GM13977 (cell line): Measurements from ENCODE around the gene HTR1D.

Experiments used
- DNase-seq: peaks from one replicate; pipeline ENCODE4 v3.0.0; 2012; ENCODE audit warnings: low spot score
- CTCF ChIP-seq: IDR thresholded peaks from 2 replicates; pipeline ENCODE4 v1.5.1; 2012; ENCODE audit warnings: mild to moderate bottlenecking, control low read depth; ENCODE audit not compliant: insufficient read depth; ENCODE audit errors: extremely low read depth, missing control alignments
- in situ Hi-C: fragments of 300-500 bp; cut with MboI; formaldehyde crosslinking; loops from one replicate; pipeline ENCODE4 v1.12.0; 2022; ENCODE audit warnings: low sequenced_read_pairs, low pct_unique_long_range_greater_than_20kb, mixed read lengths, inconsistent platforms; ENCODE audit not compliant: unreplicated experiment

HTR1D gene

DNA sequence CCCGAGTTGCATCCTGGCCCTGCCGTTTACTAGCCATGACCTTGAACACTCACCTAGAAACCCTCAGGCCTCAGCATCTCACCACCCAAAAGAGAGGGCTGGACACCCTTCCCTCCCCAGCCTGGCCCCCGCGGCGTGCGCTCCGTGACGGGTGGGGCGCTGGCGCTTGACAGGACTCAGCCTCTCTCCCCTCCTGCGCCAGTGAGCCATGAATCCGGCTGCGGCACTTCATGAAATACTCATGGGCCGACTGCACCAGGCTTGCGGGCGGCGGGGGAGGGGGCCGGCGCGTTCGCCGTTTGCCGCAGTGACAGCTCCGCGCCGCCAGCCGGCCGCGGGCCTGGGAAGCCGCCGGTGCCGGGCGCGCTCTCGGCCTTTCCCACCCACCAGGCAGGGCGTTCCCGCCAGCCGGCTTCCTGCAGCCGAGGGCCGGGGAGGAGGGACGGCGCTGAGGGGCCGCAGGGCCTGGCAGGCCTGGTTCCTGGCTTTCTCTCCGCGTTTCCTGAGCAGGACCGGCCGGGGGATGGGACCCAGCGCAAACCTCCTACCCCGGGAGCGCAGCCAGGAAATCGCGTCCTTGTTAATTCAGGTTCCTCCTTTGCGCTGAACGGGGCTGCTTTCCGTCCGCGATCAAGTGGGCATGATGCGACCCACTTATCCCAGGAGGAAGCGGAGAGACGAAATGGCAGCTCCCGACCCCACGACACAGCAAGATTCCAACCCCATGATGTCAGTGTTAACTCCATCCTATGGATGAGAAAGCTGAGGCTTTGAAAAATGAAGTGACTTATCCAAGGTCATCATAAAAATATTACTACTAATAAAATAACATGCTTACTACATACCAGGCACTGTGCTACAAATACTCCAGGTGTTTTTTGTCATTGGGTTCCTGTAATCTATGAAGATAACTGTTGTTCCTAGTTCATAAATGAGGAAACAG is 39.6 kb downstream of the HTR1D start:
- in situ Hi-C loops: no loop called here
- TF ChIP-seq CTCF: peak; percentile 1
- DNase-seq: peak; percentile 91

GRCh38 chr1:23177031-23177430 is 40.3 kb downstream of the HTR1D start:
- TF ChIP-seq CTCF: no peak
- in situ Hi-C loops: no loop called here
- no peak for DNase-seq

DNA sequence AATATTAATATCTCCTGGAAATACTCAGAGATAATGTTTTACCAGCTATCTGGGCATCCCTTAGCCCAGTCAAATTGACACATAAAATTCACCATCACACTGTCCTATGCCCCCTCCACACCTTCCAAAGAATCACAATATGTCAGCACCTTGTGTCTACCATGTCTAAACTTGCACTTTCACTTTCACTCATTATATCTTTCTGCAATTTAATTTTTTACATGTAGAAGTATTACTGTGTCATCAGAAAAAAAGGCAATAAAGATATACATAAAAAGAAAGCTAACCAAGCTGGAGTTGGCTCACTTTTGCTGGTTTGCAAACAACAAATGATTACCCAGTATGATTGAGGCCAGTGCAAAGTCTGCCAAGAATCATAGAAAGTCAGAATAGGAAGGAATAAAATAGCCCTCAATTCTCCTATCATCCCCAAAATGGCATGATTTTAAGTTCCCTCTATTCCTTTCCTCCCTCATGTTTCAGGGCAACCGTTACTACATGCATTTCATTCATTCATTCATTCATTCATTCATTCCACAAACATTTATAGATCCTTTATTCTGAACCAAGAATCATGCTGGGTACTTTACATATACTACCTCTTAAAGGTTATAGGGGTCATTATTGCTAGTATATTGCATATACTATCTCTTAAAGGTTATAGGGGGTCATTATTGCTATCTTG is 42.7 kb downstream of the HTR1D start:
- in situ Hi-C loops: loop anchor here (5.0 kb wide), 1 partner anchor 57 kb away; no protein-coding TSS in a partner anchor
- TF ChIP-seq CTCF: no peak
- no peak for DNase-seq

DNA sequence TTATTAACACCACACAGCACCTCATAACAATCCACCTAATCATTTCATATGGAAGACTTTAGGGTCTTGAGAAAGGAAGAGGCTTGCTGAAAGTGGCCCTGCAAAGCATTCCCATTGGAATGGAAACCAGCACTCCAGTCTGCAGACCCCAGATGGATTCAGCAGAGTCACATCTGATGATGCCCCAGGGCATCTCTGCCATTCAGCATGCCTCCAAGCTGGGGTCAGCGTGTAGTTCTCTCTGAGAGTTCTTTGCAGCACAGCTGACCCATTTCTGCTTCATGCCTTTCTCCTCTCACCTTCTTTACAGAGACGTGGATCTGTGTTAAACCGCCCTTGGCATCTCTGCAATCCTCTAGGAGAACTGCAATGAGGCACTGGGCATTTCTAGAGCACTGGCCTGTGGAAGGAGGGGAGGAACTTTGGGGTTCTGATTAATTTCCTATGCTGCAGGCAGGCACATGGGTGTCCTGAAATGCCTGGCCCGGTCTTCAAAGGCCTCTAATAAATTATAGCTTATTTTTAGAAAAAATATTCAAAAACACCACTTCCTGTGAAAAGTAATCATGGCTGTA is 46.0 kb downstream of the HTR1D start:
- no peak for DNase-seq
- no peak for TF ChIP-seq CTCF
- in situ Hi-C loops: loop anchor here (5.0 kb wide), 1 partner anchor 54 kb away; no protein-coding TSS in a partner anchor

DNA sequence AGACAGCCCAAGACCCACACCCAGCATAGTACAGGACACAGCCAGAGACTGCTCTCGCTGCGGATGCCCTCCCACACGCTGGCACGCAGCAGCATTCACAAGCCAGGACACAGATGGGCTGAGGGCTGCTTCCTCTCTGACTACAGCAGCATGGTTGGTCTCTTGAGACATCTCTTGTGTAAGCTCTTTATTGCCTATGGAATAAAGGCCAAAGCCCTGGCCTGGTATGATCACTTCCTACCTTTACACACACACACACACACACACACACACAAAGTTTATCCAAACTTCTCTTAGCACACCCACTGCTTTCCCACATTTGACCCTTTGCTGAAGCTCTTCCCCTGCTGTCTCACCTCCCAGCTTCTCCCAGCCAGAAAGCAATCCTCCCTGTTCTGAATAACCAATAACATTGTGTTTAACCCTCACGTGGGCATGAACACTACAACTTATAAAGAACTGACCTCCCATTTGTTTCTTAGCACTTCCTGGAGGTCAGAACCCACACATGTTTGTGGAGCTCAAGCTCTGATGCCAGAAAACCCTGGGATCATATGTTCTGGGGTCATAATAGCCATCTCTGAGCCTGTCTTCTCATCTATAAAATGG is 47.5 kb downstream of the HTR1D start:
- in situ Hi-C loops: loop anchor here (5.0 kb wide), 1 partner anchor 53 kb away; no protein-coding TSS in a partner anchor
- TF ChIP-seq CTCF: no peak
- no peak for DNase-seq

DNA sequence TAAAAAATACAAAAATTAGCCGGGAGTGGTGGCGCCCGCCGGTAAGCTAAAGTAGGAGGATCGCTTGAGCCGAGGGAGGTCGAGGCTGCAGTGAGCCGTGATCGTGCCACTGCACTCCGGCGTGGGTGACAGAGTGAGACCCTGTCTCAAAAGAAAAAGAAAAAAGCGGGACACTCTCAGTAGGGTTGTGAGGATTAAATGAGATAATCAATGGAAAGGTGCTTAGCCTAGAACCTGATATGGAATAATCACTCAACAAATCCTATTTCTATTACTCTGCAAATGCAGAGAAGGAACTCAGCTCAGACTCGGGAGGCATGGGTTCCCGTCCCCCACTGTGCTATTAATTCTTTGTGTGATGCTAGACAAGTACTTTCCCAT is 48.1 kb downstream of the HTR1D start:
- in situ Hi-C loops: no loop called here
- TF ChIP-seq CTCF: no peak
- no peak for DNase-seq
